HUDEP-2 (cell line): ENCODE measurements around the gene DEPP1.

Source experiments
- DNase-seq, 76 experiments: peaks; one replicate each; lab custom pipeline; 2025; ENCODE audit not compliant: unreplicated experiment in 76 of 76; lab: John Stamatoyannopoulos, UW

DEPP1 gene

DNA sequence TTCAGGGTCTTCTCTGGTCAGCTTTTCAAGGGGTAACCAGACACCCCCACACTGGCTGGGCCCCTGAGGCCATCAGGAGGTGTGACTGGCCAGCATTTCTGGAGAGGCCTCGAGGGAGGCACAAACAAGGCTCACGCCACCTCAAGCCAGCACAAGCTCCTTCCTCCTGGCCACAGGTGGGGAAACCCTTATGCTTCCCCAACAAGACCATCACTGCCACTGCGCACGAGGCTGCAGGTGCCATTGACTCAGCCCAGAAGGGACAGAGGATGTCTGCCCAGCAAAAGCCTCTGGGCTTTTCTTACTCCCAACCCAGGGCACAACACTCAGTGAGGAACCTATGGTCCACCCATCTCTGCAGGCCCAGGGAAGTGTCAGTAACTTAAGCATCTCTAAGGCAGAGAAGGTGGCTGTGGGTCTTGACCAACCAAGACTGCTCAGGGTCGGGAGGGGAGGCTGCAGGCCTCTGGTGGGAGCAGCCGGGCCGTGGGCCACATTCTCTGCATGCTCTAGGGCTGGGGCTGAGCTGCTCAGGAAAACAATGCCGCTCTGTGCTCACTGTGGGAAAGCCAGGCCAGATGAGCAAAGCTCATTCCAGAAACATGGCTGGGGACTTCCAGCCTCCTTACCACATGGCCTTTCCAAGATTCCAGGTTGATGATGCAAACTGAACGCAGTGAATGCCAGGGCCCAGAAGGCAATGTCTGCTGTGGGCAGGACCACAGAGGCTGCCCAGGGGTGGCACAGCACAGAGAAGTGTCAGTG, 43.2 kb downstream of the DEPP1 start:
- DNase-seq, result no peak

DNA sequence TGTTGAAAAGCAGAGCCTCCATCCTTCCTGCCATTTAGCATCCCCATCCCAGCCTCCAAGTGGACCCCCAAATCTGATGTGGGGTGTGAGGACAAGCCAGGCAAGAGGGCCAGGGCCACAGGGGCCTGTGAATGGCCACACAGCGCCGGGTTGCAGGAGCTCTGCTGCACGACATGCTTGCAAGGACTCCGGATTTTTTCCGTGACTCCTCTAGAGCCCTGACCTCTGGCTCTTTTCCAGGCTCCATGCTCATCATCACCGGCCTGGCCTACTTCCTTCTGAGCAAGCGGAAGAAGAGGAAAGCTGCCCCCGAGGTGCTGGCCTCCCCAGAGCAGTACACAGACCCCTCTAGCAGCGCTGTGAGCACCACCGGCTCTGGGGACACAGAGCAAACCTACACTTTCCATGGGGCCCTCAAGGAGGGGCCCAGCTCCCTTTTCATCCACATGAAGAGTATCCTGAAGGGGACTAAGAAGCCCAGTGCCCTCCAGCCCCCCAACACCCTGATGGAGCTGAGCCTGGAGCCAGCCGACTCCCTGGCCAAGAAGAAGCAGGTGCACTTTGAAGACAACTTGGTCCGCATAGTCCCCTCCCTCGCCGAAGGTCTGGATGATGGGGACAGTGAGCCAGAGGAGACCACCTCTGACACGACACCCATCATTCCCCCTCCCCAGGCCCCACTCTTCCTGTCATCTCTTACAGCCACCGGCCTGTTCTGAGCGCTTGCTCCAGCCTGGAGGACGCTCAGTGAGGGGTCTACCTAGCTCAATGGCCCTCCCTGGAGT, 44.0 kb downstream of the DEPP1 start:
- DNase-seq, result no peak

DNA sequence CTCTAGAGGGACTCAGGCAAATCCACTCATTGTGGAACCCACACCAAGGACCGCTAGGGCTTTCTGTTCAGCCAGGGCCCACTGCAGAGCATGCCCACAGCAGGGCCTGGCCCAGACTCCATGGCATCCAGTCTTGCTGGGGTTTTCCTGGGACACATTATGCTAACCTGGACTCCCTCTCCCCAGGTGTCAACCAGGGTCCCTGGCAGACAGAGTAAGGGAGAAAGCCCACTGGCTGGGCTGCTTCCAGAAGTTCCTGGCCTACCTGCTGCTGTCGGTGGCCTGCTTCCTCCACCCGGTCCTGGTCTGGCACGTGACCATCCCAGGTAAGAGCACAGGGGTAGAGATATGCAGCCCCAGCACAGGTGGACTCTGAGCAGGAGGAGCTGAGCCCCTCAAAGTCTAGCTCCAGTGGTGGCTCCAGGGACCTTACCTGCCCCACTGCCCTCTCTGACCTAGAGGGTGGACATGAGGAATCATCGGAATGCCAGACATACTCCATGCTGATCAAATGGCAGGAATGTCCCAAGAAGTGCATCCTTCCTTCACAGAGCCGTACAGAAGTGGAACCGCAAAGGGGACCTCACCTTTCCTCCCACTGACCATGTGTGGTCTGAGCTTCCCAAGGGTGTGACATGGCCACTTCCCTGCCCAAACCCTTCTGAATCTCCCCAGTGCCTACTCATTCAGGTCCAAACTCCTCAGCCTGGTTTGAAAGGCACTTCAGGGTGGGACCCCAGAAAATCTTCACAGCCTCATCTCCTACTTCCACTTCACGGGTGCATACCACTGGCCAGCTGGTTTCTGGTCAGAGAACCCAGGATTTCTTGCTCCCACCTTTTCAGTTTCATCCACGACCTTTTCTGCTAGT, 44.9 kb downstream of the DEPP1 start:
- no peak for DNase-seq

DNA sequence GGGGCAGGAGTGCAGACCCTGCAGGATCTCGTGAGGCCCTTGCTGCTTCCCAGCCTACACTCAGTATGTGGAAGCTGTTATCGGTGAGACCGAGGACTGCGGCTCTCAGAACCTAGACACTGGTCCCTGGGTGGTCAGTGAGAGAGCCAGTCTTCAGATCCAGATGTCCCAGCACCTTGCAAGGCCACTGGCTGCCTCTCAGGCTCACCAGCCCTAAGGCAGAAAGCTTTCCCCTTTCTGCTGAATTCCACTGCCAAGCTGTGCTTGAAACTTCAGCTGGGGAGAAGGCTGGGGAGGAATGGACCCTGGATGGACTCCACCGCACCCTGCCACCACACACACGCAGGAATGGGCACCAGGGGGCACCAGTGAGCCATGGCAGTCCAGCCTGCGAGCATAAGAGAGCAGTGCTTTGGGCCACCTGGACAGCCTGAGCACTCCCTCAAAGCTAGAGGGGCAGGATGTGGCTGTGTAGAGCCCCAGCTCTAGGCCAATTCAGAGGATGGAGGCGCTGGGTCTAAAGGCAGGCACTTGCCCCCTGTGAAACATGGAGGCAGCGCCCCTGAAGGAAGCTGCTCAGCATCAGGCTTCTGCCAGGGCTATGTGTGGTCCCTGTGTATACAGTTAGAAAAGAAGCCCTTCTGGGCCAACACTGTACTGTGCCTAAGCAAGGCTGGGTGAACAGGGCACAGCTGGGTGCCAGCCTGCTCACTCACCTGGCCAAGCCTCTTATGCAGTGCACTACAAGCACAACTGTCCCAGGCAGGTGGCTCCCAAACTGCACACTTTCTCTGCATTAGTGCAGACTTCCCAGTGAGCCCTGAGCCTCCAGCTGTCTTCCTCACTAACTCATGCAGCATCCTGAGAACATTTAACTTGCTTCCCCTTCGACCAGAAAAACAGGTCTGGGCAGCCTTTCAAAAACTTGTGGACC, 45.8 kb downstream of the DEPP1 start:
- peak in 60 of 76 experiments; percentile 3 to 80 (median 46) for DNase-seq

DNA sequence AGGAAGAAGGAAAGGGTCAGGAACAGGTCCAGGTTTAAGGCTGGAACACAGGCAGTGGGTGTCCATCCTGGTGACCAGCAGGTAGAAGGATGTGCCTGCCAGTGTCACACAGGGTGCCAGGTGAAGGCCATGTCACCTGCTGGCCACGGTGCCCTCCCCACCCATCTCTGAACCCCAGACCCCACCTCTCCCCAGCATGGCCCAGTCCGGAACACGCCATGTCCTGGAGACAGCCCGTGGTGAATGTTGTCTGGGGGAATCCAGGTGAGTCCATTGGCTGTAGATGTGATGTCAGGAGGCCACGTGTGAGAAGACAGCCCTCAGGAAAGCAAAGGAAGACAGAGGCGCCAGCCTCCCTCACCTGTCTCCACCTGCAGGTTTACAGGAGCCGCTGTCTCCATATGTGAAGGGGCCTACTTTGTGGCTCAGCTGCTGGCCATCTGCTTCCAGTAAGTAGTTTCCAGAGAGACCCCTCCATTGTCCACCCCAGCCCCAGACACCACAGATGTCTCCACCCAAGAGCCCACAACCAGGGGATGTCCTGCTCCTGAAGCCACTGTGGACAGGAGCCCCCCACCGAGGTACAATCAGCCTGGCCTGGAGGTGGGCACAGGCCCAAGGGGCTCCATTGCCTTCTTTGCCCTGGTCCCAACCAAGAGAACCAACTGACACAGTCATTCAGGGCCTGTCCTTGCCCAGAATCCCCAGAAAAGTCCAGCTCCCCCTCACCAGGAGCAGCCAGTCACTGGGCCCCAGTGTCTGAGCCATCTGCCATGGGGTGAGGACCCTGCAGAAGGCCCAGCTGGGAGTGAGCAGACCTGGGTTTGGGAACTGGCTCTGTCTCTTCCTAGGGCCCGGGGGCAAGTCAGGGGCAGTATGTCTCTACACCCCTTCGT, 46.7 kb downstream of the DEPP1 start:
- DNase-seq, result no peak

DNA sequence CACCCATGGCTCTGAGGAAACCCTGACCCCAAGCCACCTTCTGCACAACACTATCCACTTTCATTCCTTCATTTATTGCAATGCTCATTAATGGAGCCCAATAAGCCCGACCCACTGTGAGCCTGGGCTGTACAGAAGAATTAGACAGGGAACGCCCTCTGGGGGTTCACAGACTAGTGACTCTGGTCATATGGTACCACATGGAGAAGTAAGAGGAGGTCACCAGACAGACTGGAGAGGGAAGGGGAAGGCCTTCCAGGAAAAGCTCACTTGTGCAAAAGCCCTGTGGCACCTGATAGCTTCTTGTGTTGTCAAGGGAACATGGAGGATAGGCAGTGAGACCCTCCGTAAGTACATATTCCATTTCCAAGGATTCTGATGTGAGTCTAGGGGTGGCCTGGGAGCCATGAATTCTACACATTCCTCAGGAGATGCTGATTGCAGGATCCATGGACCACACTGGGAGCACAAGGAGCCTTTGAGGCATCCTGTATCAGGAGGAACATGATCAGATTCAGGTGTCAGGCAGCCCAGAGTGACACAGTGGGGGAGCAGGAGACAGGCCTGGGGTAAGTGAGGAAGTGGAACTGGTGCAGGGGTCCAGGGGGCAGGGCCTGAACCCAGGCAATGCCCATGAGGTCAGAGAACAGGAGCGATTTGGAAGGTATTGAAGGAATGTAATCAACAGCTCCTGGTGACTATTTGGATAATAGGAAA, 47.5 kb downstream of the DEPP1 start:
- no peak for DNase-seq

DNA sequence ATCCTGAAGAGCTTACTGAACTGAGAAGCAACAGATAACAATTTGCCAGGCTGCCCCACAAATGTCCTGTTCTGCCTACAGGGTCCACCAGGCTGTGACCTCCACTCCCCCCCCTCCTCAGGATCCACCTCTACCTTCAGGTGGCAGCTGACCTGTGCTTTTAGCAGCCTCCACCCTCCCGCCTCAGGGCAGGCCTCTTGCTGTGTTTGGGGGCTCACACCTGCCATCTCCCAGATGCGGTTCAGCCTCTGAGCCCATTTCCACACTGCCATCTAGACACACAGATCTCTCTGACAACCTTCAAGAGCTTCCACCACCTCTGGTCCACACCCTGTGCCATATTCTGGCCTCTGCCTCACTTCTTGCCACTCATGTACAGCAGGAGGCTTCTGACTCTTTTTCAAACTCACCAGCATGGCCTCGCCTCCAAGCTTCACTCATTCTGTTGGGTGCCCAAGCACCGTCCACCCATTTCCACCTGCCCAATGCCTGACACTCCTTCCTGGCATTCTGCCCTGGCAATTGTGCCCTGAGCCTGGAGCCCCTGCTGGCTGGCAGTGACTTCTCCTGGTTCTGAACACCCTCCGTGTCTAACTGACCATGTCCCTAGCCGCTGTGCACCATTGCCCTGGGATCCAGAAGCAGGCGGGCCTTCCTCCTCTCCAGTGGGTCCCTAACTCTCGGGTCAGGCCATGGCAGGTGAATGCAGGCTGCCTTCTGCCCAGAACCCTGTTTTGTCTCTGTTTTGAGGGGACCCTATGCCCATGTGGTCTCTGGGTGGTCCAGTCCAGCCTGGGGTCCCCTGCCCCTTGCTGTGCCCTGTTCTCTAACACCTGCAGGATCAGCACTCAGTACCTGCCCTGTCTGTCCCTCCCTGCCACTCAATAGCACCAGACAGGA, 49.0 kb downstream of the DEPP1 start:
- no peak for DNase-seq

DNA sequence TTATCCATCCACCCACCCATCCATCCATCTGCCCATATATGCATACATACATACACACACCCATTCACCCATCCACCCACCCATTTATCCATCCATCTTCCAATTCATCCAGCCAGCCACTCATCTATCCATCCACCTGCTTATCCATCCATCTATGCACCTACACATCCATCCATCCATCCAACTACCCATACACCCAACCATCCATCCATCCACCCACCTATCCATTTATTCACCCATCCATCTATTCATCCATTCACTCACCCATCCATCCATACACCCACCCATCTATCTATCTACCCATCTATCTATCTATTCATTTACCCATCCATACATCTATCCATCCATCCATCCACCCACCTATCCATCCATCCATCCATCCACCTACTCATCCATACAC, 50.1 kb downstream of the DEPP1 start:
- no peak for DNase-seq

DNA sequence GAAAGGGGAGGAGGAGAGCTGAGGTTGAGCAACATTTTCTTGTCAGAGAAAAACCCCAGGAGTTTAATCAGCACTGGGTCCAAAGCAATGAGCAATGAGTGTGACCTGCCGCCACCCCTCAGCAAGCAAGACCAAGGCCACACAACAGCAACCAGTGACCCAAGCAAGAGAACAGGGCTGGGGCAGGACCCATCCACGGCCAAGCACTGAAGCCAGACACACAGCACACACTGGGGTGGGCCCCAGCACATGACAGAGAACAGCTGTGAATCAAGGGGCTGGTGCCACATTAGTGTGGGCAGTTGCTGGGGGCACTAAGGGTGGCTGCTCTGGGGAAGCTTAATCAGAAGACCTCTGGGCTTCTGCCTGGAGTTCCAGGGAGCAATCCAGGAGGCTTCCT, 51.3 kb downstream of the DEPP1 start:
- no peak for DNase-seq

DNA sequence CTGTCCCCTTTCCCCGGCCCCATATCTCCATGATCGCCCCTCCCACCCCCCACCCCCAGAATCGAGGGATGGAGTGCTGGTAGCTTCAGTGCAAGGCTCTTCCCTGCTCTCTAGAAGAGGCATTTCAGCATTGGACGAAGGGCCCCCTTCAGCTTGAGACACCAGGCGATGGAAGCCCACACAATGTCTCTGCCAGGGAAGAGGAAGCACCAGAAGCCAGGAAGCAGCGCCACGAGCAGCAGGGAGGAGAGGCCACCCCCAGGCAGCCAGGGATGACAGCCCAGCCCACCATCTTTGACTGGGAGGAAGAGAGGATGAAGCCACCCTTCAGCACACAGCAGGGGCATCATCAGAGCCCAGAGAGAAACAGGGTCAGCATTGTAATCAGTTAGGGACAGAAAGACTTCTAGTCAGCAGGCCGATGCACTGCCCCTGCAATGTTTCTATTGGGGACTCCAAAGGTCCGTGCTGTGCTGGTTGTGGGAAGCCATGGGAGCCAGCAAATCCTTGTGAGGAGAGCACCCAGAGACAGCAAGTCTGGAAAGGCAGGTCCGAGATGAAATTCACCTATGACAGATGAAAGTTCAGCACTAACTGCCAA, 51.8 kb downstream of the DEPP1 start:
- no peak for DNase-seq
